Brain microvascular endothelial cell (primary cell): ENCODE measurements around the gene KRTAP2-1.
"Not testable (repeated sequence)": the region's sequence is repeated elsewhere in the genome, so short reads cannot be mapped to it uniquely, and the experiment has no call there.

ENCODE experiments used
- DNase-seq: peaks from one replicate; pipeline ENCODE4 v3.0.0-alpha.2; 2020
- H3K27ac ChIP-seq: fragments of 250-450 bp; sonication (Bioruptor Pico); 2 replicates; pipeline ENCODE4 v1.5.1; 2020; ENCODE audit warnings: mild to moderate bottlenecking, moderate library complexity
- H3K27me3 ChIP-seq: fragments of 250-450 bp; sonication (Bioruptor Pico); replicated peaks from 2 replicates; pipeline ENCODE4 v1.5.1; 2020; ENCODE audit warnings: mild to moderate bottlenecking
- H3K36me3 ChIP-seq: fragments of 250-450 bp; sonication (Bioruptor Pico); replicated peaks from 2 replicates; pipeline ENCODE4 v1.5.1; 2020; ENCODE audit warnings: mild to moderate bottlenecking
- H3K4me3 ChIP-seq: 2 replicates; pipeline ENCODE4 v1.5.1; 2011; ENCODE audit warnings: low read depth, mild to moderate bottlenecking, control low read depth, low read length, moderate library complexity
- in situ Hi-C: cut with HindIII; loops from 2 replicates; pipeline ENCODE4 v1.10.0; 2017; ENCODE audit warnings: low sequenced_read_pairs, low pct_ligation_motif_present
- TF ChIP-seq, protein P1 (sequence below): IDR thresholded peaks from 2 replicates; pipeline ENCODE4 v1.5.1; 2011; ENCODE audit warnings: low read depth, mild to moderate bottlenecking, moderate library complexity, low read length, control low read depth, inconsistent platforms; ENCODE audit errors: missing control alignments

The KRTAP2-1 gene, protein sequence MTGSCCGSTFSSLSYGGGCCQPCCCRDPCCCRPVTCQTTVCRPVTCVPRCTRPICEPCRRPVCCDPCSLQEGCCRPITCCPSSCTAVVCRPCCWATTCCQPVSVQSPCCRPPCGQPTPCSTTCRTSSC

DNA sequence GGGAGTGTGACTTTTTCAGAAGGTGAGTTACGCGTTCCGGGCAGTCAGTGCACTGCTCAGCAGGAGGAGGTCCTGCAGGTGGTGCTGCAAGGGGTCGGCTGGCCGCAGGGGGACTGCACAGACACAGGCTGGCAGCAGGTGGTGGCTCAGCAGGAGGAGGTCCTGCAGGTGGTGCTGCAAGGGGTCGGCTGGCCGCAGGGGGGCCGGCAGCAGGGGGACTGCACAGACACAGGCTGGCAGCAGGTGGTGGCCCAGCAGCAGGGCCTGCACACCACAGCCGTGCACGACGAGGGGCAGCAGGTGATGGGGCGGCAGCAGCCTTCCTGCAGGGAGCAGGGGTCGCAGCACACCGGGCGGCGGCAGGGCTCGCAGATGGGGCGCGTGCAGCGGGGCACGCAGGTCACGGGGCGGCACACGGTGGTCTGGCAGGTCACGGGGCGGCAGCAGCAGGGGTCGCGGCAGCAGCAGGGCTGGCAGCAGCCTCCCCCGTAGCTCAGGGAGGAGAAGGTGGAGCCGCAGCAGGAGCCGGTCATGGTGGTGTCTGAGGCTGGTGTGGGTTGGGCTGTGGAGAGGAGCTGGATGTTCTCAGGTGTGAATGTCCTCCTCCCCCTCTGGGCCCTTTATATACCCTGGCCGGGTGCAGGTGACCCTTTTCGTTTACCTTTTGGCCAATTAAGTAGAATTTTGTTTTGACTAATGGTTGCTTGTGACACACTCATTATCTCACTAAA is at the start of gene KRTAP2-1:
TSS of gene KRTAP2-1 (minus strand) at position 582 of the 731 bp plus-strand sequence. CDS start at position 533, 49 bp downstream.
- H3K4me3 ChIP-seq, in situ Hi-C loops, H3K36me3 ChIP-seq, DNase-seq, H3K27me3 ChIP-seq: not testable (repeated sequence)
- H3K27ac ChIP-seq = peak within 1 kb of the TSS; percentile 78

DNA sequence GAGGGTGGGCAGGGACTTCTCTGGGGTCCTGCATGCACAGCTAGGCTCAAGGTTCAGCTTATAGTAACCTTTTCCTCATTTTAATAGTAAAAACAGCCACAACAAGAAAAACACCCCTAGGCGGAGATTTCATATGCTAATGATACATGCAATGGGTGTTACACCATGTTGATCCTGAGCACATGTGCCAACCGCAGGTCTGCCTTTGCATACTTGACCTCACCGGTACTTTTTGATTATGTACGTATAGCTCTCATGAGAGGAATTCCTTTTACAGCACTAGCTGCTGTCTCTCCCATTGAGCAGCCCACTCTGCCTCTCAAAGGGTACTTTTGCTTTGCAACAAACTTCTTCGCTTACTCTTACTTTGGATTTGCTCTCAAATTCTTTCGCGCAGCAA is 48.9 kb upstream of the KRTAP2-1 start:
- H3K27me3 ChIP-seq = no peaks in the 10 kb centered on the region
- no peak overlapping the region for H3K27ac ChIP-seq
- DNase-seq = no peak
- no peaks in the 10 kb centered on the region for H3K36me3 ChIP-seq
- TF ChIP-seq, protein P1, sequence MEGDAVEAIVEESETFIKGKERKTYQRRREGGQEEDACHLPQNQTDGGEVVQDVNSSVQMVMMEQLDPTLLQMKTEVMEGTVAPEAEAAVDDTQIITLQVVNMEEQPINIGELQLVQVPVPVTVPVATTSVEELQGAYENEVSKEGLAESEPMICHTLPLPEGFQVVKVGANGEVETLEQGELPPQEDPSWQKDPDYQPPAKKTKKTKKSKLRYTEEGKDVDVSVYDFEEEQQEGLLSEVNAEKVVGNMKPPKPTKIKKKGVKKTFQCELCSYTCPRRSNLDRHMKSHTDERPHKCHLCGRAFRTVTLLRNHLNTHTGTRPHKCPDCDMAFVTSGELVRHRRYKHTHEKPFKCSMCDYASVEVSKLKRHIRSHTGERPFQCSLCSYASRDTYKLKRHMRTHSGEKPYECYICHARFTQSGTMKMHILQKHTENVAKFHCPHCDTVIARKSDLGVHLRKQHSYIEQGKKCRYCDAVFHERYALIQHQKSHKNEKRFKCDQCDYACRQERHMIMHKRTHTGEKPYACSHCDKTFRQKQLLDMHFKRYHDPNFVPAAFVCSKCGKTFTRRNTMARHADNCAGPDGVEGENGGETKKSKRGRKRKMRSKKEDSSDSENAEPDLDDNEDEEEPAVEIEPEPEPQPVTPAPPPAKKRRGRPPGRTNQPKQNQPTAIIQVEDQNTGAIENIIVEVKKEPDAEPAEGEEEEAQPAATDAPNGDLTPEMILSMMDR = no peak
- in situ Hi-C loops = no loop called here
- no peak overlapping the region for H3K4me3 ChIP-seq

DNA sequence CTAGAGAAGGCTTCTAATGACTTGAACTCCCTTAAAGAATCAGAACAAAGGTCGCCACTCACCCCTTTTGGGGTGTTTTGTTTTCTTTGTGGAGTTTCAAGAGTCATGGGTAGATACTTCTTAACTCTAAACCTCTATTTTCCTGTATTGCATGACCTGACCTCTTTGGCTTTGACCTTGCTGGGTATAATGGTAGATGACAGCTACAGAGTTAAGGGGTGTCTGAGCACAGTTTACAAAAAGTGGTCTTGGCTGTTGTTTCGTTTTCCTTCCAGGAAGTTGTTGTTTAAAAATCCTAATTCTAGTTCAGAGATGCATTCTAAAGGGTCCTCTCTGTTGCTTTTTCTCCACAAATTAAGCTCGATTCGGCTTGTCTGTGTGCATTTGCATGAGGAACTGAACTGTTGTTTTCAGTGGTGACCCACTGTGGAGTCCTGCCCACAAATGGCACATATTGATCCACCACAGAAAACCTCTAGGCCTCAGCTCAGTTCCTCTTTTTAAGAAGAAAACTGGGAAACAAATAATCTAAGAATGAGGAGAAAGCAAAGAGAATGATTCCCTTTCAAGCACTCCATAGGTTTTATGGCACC is 41.7 kb upstream of the KRTAP2-1 start:
- H3K27ac ChIP-seq, DNase-seq, H3K4me3 ChIP-seq, in situ Hi-C loops, H3K36me3 ChIP-seq, H3K27me3 ChIP-seq: not testable (repeated sequence)

DNA sequence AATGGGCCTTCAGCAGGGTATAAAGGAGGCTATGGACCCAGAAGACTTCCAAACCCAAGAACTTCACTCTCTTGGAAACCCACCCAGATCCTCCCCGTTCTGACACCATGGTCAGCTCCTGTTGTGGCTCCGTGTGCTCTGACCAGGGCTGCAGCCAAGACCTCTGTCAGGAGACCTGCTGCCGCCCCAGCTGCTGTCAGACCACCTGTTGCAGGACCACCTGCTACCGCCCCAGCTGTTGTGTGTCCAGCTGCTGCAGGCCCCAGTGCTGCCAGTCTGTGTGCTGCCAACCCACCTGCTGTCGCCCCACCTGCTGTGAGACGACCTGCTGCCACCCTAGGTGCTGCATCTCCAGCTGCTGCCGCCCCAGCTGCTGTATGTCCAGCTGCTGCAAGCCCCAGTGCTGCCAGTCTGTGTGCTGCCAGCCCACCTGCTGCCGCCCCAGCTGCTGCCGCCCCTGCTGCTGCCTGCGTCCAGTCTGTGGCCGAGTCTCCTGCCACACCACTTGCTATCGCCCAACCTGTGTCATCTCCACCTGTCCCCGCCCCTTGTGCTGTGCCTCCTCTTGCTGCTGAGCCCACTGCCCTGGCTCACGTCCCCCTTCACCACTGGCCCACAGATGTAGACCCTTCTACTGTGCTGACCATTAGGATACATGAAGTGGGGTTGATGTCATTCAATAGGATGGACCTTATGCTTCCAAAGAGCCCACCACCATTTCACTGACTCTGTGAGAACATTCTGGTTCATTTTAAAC is 37.2 kb upstream of the KRTAP2-1 start, which contains the start of gene KRTAP4-7:
TSS of gene KRTAP4-7 (plus strand) at position 51 of the 757 bp plus-strand sequence. CDS start at position 108, 57 bp downstream.
- H3K36me3 ChIP-seq, in situ Hi-C loops, H3K4me3 ChIP-seq, H3K27ac ChIP-seq, DNase-seq, H3K27me3 ChIP-seq: not testable (repeated sequence)

DNA sequence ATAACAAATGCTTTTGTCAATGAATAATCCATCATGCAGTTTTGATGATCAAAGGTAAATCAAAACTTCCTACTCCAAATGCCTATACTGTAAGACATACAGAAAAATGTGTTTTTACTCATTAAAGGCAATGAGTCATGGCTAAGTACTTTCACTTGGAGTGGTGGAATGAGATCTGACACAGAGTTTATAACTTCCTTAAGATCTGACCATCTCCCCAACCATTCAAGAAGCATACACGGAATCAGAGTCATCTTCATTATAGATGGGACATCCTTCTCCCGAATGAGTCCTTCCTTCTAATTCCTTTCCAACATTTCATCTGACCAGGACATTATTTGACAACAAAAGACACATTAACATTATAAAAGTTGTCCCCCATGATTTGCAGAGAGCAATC is 36.3 kb upstream of the KRTAP2-1 start:
- H3K27me3 ChIP-seq, H3K4me3 ChIP-seq, H3K27ac ChIP-seq, in situ Hi-C loops, H3K36me3 ChIP-seq: not testable (repeated sequence)
- peak; percentile 21 for DNase-seq

DNA sequence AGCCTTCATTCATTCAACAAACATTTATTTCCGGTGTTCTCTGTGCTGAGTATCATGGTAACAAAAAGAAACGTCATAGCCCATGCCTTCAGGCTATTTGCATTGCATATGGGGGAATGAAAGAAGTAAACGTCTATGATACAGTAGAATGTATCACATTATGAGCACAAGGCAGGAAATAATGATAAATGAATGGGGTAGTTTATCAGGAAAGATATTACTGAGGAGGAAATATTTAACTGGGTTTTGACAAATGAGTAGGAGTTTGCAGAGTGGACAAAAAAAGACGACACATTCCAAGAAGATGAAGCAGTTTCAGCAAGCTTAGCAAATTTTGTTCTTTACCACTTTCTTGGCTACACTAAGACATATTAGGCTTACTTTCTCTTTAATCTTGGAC is 35.5 kb upstream of the KRTAP2-1 start:
- no peaks in the 10 kb centered on the region for H3K27me3 ChIP-seq
- in situ Hi-C loops = no loop called here
- no peak for DNase-seq
- H3K4me3 ChIP-seq = no peak overlapping the region
- H3K27ac ChIP-seq = no peak overlapping the region
- H3K36me3 ChIP-seq = no peaks in the 10 kb centered on the region
- TF ChIP-seq, protein P1 = no peak

DNA sequence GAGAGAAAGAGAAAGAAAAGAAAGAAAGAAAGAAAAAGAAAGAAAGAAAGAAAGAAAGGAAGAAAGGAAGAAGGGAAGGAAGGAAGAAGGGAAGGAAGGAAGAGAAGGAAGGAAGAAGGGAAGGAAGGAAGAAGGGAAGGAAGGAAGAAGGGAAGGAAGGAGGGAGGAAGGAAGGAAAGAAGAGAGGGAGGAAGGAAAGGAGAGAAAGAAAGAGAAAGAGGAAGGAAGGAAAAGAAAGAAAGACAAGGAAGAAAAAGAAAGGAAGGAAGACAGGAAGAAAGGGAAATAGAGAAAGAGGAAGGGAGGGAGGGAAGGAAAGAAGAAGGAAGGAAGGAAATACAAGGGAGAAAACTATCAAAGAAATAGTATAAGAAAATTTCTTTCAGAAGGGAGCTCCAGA is 29.7 kb upstream of the KRTAP2-1 start:
- Histone ChIP-seq H3K36me3 (no peaks in the 10 kb centered on the region), H3K27ac (no peak overlapping the region), H3K4me3 (no peak overlapping the region), H3K27me3 (no peaks in the 10 kb centered on the region)
- no peak for DNase-seq
- TF ChIP-seq, protein P1 = no peak
- in situ Hi-C loops = no loop called here
